Measurements from ENCODE around the gene RUFY4. TPM values are rescaled to one million over a fixed set of nuclear protein-coding genes. Genes with fewer than 3 reads are reported as not detected.

The RUFY4 gene
- total RNA-seq, 1 experiment from 2014 or later = 0.31 TPM

DNA sequence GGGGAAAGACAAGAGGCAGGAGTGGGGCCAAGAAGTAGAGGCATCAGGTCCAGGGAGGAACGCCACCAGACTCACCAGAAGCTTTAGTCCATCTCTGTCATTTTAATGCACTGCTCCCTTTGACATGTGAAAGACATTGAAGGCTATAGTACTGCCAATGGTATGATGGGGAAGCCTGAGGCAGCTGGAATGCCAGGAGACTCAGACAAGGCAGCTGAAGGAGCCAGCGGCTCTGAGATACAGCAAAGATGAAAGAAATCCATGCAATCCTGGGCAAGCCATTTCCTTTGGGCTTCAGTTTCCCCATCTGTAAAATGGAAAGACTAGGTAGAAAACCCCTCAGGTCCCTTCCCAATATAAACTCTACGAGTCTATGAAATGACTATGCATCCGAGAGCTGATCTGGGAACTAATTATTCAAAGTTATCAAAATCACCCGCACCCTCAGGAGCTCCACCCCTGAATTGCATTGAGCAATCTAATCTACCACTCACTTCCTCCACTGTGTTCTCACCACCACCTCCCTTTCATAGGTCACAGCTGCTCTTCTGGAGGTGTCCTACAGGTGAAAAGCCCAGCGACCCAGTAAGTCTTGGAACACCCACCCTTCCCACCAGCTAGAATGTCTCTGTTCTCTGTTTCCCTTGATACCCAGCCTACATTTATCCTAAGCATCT, 59.9 kb downstream of the RUFY4 start:
- Mint-ChIP-seq H3K36me3 (no peaks in the 10 kb centered on the region), H3K9me3 (no peaks in the 10 kb centered on the region; the same call in 1 of the 2 replicates), H3K27ac (no peak overlapping the region), H3K27me3 (ENCODE audit: low read depth) (peaks cover 3% of the 10 kb centered on the region; the same call in 1 of the 2 replicates), H3K4me3 (no peak overlapping the region), H3K4me1 (peaks cover 18% of the 10 kb centered on the region)
- ChIA-PET POLR2A (no interaction called here), CTCF (no interaction called here)
- DNase-seq (ENCODE audit: low spot score) (no peak), ATAC-seq (no peak)
- TF ChIP-seq GRHL2 (CRISPR knock-in tag; IDR thresholded peaks at IDR 0.05; ENCODE audit: insufficient replicate concordance, severe bottlenecking) (no peak), JUN (CRISPR knock-in tag; IDR thresholded peaks at IDR 0.05) (no peak), SP1 (CRISPR knock-in tag; conservative IDR thresholded peaks at IDR 0.05) (no peak), ATF1 (CRISPR knock-in tag; IDR thresholded peaks at IDR 0.05) (no peak), GTF2I (CRISPR knock-in tag; conservative IDR thresholded peaks at IDR 0.05) (no peak), CREM (CRISPR knock-in tag; IDR thresholded peaks at IDR 0.05) (no peak), GABPB1 (CRISPR knock-in tag; IDR thresholded peaks at IDR 0.05) (no peak), SOX15 (CRISPR knock-in tag; IDR thresholded peaks at IDR 0.05) (no peak), ESRRA (CRISPR knock-in tag; IDR thresholded peaks at IDR 0.05; ENCODE audit: borderline replicate concordance) (no peak), ERG (CRISPR knock-in tag; IDR thresholded peaks at IDR 0.05) (no peak), TP53 (CRISPR knock-in tag; IDR thresholded peaks at IDR 0.05) (no peak), JAZF1 (CRISPR knock-in tag; IDR thresholded peaks at IDR 0.05) (no peak), FOXJ3 (CRISPR knock-in tag; IDR thresholded peaks at IDR 0.05; ENCODE audit: borderline replicate concordance) (no peak), PRRX2 (CRISPR knock-in tag; IDR thresholded peaks at IDR 0.05) (no peak), ZNF671 (CRISPR knock-in tag; IDR thresholded peaks at IDR 0.05) (no peak)
- TF ChIP-seq, protein P1, sequence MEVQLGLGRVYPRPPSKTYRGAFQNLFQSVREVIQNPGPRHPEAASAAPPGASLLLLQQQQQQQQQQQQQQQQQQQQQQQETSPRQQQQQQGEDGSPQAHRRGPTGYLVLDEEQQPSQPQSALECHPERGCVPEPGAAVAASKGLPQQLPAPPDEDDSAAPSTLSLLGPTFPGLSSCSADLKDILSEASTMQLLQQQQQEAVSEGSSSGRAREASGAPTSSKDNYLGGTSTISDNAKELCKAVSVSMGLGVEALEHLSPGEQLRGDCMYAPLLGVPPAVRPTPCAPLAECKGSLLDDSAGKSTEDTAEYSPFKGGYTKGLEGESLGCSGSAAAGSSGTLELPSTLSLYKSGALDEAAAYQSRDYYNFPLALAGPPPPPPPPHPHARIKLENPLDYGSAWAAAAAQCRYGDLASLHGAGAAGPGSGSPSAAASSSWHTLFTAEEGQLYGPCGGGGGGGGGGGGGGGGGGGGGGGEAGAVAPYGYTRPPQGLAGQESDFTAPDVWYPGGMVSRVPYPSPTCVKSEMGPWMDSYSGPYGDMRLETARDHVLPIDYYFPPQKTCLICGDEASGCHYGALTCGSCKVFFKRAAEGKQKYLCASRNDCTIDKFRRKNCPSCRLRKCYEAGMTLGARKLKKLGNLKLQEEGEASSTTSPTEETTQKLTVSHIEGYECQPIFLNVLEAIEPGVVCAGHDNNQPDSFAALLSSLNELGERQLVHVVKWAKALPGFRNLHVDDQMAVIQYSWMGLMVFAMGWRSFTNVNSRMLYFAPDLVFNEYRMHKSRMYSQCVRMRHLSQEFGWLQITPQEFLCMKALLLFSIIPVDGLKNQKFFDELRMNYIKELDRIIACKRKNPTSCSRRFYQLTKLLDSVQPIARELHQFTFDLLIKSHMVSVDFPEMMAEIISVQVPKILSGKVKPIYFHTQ (CRISPR knock-in tag; IDR thresholded peaks at IDR 0.05) = no peak
- TF ChIP-seq, protein P2, sequence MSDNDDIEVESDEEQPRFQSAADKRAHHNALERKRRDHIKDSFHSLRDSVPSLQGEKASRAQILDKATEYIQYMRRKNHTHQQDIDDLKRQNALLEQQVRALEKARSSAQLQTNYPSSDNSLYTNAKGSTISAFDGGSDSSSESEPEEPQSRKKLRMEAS (CRISPR knock-in tag; IDR thresholded peaks at IDR 0.05) = no peak
- TF ChIP-seq, protein P3, sequence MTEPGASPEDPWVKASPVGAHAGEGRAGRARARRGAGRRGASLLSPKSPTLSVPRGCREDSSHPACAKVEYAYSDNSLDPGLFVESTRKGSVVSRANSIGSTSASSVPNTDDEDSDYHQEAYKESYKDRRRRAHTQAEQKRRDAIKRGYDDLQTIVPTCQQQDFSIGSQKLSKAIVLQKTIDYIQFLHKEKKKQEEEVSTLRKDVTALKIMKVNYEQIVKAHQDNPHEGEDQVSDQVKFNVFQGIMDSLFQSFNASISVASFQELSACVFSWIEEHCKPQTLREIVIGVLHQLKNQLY (CRISPR knock-in tag; IDR thresholded peaks at IDR 0.05) = no peak
- TF ChIP-seq, protein P4, sequence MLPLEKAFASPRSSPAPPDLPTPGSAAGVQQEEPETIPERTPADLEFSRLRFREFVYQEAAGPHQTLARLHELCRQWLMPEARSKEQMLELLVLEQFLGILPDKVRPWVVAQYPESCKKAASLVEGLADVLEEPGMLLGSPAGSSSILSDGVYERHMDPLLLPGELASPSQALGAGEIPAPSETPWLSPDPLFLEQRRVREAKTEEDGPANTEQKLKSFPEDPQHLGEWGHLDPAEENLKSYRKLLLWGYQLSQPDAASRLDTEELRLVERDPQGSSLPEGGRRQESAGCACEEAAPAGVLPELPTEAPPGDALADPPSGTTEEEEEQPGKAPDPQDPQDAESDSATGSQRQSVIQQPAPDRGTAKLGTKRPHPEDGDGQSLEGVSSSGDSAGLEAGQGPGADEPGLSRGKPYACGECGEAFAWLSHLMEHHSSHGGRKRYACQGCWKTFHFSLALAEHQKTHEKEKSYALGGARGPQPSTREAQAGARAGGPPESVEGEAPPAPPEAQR (CRISPR knock-in tag; IDR thresholded peaks at IDR 0.05) = no peak
- TF ChIP-seq, protein P5, sequence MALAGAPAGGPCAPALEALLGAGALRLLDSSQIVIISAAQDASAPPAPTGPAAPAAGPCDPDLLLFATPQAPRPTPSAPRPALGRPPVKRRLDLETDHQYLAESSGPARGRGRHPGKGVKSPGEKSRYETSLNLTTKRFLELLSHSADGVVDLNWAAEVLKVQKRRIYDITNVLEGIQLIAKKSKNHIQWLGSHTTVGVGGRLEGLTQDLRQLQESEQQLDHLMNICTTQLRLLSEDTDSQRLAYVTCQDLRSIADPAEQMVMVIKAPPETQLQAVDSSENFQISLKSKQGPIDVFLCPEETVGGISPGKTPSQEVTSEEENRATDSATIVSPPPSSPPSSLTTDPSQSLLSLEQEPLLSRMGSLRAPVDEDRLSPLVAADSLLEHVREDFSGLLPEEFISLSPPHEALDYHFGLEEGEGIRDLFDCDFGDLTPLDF (CRISPR knock-in tag; IDR thresholded peaks at IDR 0.05) = no peak

Data from WTC11 (cell line).